Measurements from ENCODE around the gene CENPS. TPM values are rescaled to one million over a fixed set of nuclear protein-coding genes. Genes with fewer than 3 reads are reported as not detected.
"Not testable (repeated sequence)": the region's sequence is repeated elsewhere in the genome, so short reads cannot be mapped to it uniquely, and the experiment has no call there.

CENPS gene
- total RNA-seq, 1 donor from 2014 or later: 6.1 TPM

DNA sequence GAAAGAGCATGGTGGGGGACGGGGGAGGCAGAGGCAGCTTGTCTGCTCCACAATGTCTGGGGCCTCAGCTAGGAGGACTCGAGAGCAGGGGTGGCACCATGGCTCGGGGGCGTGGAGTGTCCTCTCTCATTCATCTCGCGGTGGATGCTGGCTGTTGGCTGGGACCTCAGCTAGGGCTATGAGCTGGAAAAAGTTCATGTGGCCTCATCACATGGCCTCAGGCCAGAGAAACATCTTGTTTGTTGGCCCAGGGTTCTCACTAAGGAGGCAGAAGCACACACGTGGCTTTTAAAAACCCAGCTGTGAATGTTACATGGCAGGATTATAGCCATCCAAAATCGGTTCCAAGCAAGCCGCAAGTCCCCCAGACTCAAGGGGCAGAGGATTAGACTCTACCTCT lies 6.2 kb upstream of the CENPS start:
- Histone ChIP-seq H3K4me3 (no peak overlapping the region), H3K4me1 (no peaks in the 10 kb centered on the region), H3K9me3 (replicated peaks) (no peaks in the 10 kb centered on the region), H3K27ac (replicated peaks) (no peak overlapping the region), H3K36me3 (peaks cover 22% of the 10 kb centered on the region), H3K27me3 (ENCODE audit: low read depth) (no peaks in the 10 kb centered on the region)
- TF ChIP-seq, protein P1, sequence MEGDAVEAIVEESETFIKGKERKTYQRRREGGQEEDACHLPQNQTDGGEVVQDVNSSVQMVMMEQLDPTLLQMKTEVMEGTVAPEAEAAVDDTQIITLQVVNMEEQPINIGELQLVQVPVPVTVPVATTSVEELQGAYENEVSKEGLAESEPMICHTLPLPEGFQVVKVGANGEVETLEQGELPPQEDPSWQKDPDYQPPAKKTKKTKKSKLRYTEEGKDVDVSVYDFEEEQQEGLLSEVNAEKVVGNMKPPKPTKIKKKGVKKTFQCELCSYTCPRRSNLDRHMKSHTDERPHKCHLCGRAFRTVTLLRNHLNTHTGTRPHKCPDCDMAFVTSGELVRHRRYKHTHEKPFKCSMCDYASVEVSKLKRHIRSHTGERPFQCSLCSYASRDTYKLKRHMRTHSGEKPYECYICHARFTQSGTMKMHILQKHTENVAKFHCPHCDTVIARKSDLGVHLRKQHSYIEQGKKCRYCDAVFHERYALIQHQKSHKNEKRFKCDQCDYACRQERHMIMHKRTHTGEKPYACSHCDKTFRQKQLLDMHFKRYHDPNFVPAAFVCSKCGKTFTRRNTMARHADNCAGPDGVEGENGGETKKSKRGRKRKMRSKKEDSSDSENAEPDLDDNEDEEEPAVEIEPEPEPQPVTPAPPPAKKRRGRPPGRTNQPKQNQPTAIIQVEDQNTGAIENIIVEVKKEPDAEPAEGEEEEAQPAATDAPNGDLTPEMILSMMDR (IDR thresholded peaks at IDR 0.05; ENCODE audit: borderline replicate concordance): no peak
- DNase-seq: peak; percentile 45
- intact Hi-C loops (cut with micrococcal nuclease): no loop called here

DNA sequence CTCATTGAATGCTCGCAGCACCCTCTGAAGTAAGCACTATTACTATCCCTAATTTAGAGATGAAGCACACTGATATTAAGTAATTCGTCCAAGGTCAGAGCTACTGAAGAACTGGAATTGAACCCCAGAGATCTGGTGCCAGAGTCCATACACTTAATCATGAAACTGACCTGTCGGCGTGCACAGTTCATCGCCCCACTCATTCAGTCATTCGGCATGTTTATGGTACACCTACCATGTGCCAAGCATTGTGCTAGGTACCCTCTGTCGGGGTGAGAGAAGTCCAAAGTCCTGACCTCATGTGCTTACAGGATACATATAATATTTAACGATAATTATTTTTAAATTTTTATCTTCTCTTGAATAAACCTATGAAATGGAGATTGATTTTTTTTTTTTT lies 5.6 kb upstream of the CENPS start:
- no peak overlapping the region for H3K4me3 ChIP-seq
- peaks cover 2% of the 10 kb centered on the region for H3K4me1 ChIP-seq
- no peak overlapping the region for H3K27ac ChIP-seq (replicated peaks)
- H3K27me3 ChIP-seq (ENCODE audit: low read depth): no peaks in the 10 kb centered on the region
- intact Hi-C loops (cut with micrococcal nuclease): loop anchor here (5.0 kb wide), 1 partner anchor 47 kb away; no protein-coding TSS in a partner anchor
- no peak for DNase-seq
- H3K9me3 ChIP-seq (replicated peaks): no peaks in the 10 kb centered on the region
- TF ChIP-seq, protein P1 (IDR thresholded peaks at IDR 0.05; ENCODE audit: borderline replicate concordance): no peak
- peaks cover 16% of the 10 kb centered on the region for H3K36me3 ChIP-seq

DNA sequence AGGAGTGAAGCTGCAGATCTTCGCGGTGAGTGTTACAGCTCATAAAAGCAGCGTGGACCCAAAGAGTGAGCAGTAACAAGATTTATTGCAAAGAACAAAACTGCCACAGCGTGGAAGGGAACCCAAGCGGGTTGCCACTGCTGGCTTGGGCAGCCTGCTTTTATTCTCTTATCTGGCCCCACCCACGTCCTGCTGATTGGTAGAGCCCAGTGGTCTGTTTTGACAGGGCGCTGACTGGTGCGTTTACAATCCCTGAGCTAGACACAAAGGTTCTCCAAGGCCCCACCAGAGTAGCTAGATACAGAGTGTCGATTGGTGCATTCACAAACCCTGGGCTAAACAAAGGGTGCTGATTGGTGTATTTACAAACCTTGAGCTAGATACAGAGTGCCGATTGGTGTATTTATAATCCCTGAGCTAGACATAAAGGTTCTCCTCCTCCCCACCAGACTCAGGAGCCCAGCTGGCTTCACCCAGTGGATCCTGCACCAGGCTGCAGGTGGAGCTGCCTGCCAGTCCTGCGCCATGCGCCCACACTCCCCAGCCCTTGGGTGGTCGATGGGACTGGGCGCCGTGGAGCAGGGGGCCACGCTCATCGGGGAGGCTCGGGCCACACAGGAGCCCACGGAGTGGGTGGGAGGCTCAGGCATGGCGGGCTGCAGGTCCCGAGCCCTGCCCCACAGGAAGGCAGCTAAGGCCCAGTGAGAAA lies 4.3 kb upstream of the CENPS start:
- H3K4me1 ChIP-seq: peaks cover 12% of the 10 kb centered on the region
- not testable (repeated sequence) for H3K36me3 ChIP-seq; H3K9me3 ChIP-seq (replicated peaks); DNase-seq; H3K27ac ChIP-seq (replicated peaks); H3K4me3 ChIP-seq; H3K27me3 ChIP-seq (ENCODE audit: low read depth)
- intact Hi-C loops (cut with micrococcal nuclease): loop anchor here (5.0 kb wide), 1 partner anchor 49 kb away; no protein-coding TSS in a partner anchor

DNA sequence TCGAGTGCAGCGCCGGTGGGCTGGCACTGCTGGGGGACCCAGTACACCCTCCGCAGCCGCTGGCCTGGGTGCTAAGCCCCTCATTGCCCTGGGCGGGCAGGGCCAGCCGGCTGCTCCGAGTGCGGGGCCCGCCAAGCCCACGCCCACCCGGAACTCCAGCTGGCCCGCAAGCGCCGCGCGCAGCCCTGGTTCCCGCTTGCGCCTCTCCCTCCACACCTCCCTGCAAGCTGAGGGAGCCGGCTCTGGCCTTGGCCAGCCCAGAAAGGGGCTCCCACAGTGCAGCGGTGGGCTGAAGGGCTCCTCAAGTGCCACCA lies 3.7 kb upstream of the CENPS start:
- H3K9me3 ChIP-seq (replicated peaks); H3K4me3 ChIP-seq; DNase-seq; H3K27ac ChIP-seq (replicated peaks); H3K27me3 ChIP-seq (ENCODE audit: low read depth); H3K36me3 ChIP-seq: not testable (repeated sequence)
- intact Hi-C loops (cut with micrococcal nuclease): loop anchor here (5.0 kb wide), 1 partner anchor 49 kb away; no protein-coding TSS in a partner anchor
- peaks cover 17% of the 10 kb centered on the region for H3K4me1 ChIP-seq

DNA sequence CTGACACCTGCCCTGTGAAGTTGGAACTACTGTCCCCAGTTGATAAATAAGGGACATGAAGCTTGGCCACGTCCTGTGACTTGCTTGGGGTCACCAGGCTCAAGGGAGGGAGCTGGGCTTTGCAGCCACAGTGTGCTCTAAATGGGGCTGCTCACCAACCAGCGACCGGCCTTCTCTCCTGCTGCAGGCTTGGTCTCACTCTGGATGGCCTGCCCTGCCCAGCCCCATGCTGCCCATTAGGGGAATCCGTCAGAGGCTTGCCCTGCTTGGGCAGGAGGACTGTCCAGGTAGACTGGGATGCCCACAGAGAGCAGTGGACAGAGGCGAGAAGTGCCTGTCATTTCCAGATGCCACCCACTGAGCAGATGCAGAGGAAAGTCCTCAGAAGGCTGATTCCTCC lies 1.2 kb upstream of the CENPS start:
- intact Hi-C loops (cut with micrococcal nuclease): loop anchor here (5.0 kb wide), 1 partner anchor 52 kb away; no protein-coding TSS in a partner anchor
- H3K4me1 ChIP-seq: peaks cover 20% of the 10 kb centered on the region
- H3K9me3 ChIP-seq (replicated peaks): no peaks in the 10 kb centered on the region
- H3K4me3 ChIP-seq: no peak overlapping the region
- TF ChIP-seq, protein P1 (IDR thresholded peaks at IDR 0.05; ENCODE audit: borderline replicate concordance): no peak
- no peaks in the 10 kb centered on the region for H3K27me3 ChIP-seq (ENCODE audit: low read depth)
- H3K27ac ChIP-seq (replicated peaks): no peak overlapping the region
- DNase-seq: no peak
- H3K36me3 ChIP-seq: no peaks in the 10 kb centered on the region

DNA sequence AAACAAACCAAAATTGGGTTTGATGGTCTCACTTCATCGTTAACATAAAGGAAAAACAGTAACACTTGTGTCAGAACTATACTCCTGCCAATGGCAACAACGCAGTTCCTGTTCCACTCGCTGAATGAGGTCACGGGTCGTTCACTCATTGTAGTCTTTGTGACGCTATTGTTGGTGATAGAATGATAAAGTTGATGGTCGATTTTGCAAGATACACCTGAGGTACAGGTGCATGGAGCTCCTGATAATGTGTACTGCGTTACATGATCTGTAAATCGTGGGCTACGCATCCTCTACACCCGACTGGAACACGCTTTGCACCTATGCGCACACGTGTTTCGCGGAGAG lies 391 bp upstream of the CENPS start:
- no peaks in the 10 kb centered on the region for H3K36me3 ChIP-seq
- DNase-seq: no peak
- H3K9me3 ChIP-seq (replicated peaks): no peaks in the 10 kb centered on the region
- H3K27ac ChIP-seq (replicated peaks): peak overlapping the region; percentile 82
- peak overlapping the region; percentile 95 for H3K4me3 ChIP-seq
- intact Hi-C loops (cut with micrococcal nuclease): loop anchor here (5.0 kb wide), 1 partner anchor 53 kb away; no protein-coding TSS in a partner anchor
- peaks cover 20% of the 10 kb centered on the region for H3K4me1 ChIP-seq
- TF ChIP-seq, protein P1 (IDR thresholded peaks at IDR 0.05; ENCODE audit: borderline replicate concordance): no peak
- H3K27me3 ChIP-seq (ENCODE audit: low read depth): no peaks in the 10 kb centered on the region
